GM19043 (cell line): ENCODE results near the gene ANXA11.
"Not testable (repeated sequence)": the region's sequence is repeated elsewhere in the genome, so short reads cannot be mapped to it uniquely, and the experiment has no call there.

Experiments used
- ATAC-seq: cut with Tn5 transposase; IDR thresholded peaks from one replicate; pipeline ENCODE4 v1.9.1; 2021; ENCODE audit warnings: low read depth; ENCODE audit not compliant: unreplicated experiment

Gene ANXA11

DNA sequence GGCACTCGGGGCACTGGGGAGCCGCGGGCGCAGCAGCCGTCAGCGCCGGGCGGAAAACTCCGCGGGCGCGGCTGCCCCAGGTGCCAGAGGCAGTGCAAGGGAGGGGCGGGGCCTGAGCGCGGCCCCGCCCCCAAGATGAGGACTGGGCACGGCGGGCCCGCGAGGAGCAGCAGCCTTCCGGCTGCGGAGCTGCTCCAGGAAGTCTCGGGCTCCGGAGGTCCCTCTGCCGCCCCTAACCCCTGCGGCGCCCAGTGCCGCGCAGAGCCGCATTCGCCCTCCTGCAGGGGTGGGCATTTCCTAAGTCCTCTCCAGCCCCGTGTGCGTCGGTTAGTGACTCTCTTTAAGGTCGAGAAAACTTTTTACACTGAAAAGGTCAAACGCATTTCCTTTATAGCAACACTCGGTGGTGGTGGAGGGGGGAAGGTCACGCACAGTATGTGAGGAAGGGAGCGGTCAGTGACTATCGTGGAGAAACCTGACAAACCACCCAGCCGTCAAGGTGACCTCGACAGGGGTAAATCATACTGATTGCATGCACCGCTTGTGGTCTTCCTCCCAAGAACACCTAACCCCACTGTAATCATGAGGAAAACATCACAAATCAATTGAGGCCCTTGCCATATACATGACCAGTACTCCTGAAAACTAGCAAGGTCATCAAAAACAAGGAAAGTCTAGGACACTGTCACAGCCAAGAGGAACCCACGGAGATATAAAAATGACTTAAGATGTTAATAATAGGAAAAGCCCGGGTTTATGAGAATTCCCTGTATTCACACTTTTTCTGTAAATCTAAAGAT is at the start of gene ANXA11:
ANXA11 (minus strand) TSS at position 61 of the 800 bp plus-strand sequence. CDS start 32,676 bp downstream, outside the sequence.
- ATAC-seq, result peak; percentile 75

- ATAC-seq, result not testable (repeated sequence)
These were observed 49.4 kb upstream of the ANXA11 start for GRCh38 chr10:80254726-80255125.

- peak; percentile 12 for ATAC-seq
These were observed 48.6 kb upstream of the ANXA11 start for GRCh38 chr10:80253963-80254271.

- ATAC-seq, result peak; percentile 74
These were observed 48.1 kb upstream of the ANXA11 start for GRCh38 chr10:80253266-80253962.

DNA sequence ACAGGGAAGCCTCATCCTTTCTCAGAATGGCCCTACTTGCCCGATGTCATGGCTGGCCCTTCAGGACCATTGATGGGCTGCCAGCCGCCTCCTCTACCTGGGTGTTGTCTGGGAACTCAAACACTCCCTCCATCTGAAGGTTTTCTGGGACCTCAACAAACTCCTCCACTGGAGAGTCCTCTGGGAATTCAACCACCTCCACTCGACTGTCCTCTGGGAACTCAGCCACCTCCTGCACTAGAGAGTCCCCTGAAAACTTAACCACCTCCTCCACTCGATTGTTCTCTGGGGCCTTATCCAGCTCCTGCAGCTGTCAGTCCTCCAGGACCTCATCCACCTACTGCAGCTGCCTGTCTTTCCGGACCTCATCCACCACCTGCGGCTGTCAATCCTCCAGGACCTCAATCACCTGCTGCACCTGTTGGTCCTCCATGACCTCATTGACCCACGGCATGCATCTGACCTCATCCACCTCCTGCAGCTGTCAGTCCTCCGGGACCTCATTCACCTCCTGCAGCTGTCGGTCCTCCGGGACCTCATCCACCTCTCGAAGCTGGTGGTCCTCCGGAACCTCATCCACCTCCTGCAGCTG is 47.1 kb upstream of the ANXA11 start:
- ATAC-seq, result no peak

- ATAC-seq, result not testable (repeated sequence)
These were observed 46.5 kb upstream of the ANXA11 start for GRCh38 chr10:80251703-80252280.

GRCh38 chr10:80250399-80250798 is 45.1 kb upstream of the ANXA11 start:
- peak; percentile 44 for ATAC-seq

- not testable (repeated sequence) for ATAC-seq
These were observed 44.6 kb upstream of the ANXA11 start for GRCh38 chr10:80249906-80250305.

GRCh38 chr10:80247611-80248010 is 42.3 kb upstream of the ANXA11 start:
- ATAC-seq, result not testable (repeated sequence)

DNA sequence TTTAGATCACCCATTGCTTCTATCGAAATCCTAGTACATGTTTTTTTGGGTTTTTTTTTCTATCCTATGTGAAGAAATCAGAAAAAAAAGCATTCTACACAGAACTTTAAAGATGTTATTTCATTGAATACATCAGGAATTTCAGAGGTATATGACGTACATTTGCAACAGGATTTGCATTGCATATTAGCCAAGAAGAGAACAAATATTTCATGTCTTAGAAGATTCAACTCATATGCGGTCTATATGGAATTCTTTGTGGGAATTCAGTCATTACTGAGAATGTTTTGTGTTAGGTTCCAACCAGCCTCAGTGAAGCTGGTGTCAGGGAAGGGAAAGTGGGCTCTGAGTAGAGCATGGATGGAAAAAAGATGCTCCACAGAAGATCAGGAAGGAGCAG is 39.0 kb upstream of the ANXA11 start:
- not testable (repeated sequence) for ATAC-seq

DNA sequence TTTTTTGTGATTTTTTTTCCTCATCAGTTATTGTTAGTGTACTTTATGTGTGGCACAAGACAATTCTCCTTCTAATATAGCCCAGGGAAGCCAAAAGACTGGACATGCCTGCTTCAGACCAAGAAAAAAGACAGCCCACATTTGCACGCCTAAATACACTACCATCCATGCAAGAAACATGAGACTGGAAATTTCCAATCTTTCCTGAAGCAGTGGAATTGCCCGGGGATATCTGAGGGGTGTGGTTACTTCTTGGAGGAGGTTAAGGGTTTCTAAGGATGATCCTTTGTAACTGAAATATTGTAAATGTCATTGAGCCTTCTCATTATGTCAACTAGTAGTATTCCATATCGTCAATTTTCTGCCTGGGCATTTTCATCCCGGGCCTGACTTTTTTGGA is 37.0 kb upstream of the ANXA11 start:
- not testable (repeated sequence) for ATAC-seq

- not testable (repeated sequence) for ATAC-seq
These were observed 31.1 kb upstream of the ANXA11 start for GRCh38 chr10:80236457-80236856.

- peak; percentile 100 for ATAC-seq
These were observed 29.2 kb upstream of the ANXA11 start for GRCh38 chr10:80234331-80235235.

GRCh38 chr10:80233871-80234270 is 28.5 kb upstream of the ANXA11 start:
- not testable (repeated sequence) for ATAC-seq

DNA sequence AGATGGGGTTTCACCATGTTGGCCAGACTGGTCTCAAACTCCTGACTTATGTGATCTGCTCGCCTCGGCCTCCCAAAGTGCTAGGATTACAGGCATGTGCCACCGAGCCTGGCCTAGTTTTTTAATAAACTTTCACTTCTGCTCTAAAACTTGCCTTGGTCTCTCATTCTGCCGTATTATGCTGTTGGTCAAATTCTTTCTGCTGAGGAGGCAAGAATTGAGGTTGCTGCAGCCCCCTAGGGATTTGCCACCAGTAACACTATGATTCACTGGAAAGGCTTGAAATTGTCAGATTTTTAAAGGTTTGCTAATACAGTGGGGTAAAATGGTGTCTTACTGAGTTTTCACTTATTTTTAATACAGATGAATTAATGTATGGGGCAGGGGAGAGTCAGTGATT is 21.4 kb upstream of the ANXA11 start:
- not testable (repeated sequence) for ATAC-seq

- not testable (repeated sequence) for ATAC-seq
These were observed 17.7 kb upstream of the ANXA11 start for GRCh38 chr10:80223031-80223419.

- peak; percentile 93 for ATAC-seq
These were observed 13.5 kb upstream of the ANXA11 start for GRCh38 chr10:80218878-80219277.

- ATAC-seq, result not testable (repeated sequence)
These were observed 9.1 kb upstream of the ANXA11 start for GRCh38 chr10:80214368-80214982.

DNA sequence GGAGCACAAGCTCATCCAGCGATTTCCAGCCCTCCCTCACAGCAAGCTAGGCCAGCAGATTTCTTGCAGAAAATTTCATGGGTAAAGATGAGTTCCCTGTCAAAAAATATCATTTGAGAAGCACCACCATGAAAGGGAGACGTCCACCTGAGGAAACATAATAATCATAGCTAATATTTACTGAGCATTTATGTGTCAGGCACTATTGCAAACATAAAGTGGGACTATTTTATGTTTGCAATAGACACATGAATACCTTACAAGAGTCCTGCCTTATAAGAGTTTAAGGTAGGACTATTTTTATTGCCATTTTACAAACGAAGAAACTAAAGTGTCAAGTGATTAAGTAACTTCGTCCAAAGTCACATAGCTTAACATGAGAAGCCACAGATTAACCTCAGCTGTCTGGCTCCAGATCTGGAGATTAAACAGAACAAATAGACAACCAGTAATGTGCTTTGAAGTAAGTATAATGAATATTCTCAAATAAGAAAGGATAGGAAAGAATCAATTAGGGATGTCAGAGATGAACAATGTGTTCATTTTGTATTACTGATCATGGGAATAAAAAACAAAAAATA is 7.3 kb upstream of the ANXA11 start:
- ATAC-seq, result not testable (repeated sequence)
